Suprapubic skin (tissue), 4 donors: ENCODE data around the gene TET3. TPM values are rescaled to one million over a fixed set of nuclear protein-coding genes. Genes with fewer than 3 reads are reported as not detected.

Experiments used
- DNase-seq, 2 donors: peaks; one replicate each; pipeline ENCODE4 v3.0.0-alpha.2; 2019; ENCODE audit warnings: low spot score in 2 of 2
- H3K27ac ChIP-seq: fragments of 200-600 bp; sonication (generic); one replicate; pipeline ENCODE4 v1.5.1; 2019
- H3K27me3 ChIP-seq: fragments of 200-600 bp; sonication (generic); one replicate; pipeline ENCODE4 v1.5.1; 2019
- H3K36me3 ChIP-seq: fragments of 200-600 bp; sonication (generic); one replicate; pipeline ENCODE4 v1.5.1; 2019
- H3K4me1 ChIP-seq: fragments of 200-600 bp; sonication (generic); one replicate; pipeline ENCODE4 v1.5.1; 2019
- H3K4me3 ChIP-seq: fragments of 200-600 bp; sonication (generic); one replicate; pipeline ENCODE4 v1.5.1; 2019; ENCODE audit warnings: mild to moderate bottlenecking
- H3K9me3 ChIP-seq: fragments of 200-600 bp; sonication (generic); one replicate; pipeline ENCODE4 v1.5.1; 2019
- EP300 ChIP-seq: sonication (generic); formaldehyde crosslinking; IDR thresholded peaks from one replicate; pipeline ENCODE4 v1.6.1; 2017; ENCODE audit warnings: antibody characterized with exemption
- POLR2A ChIP-seq, 2 donors: fragments of 450-650 bp; IDR thresholded peaks; one replicate each; pipeline ENCODE4 v1.6.1; 2017; ENCODE audit warnings: antibody characterized with exemption in 2 of 2, mild to moderate bottlenecking in 2 of 2, moderate library complexity in 2 of 2
- POLR2AphosphoS5 ChIP-seq, 3 donors: sonication (generic); formaldehyde crosslinking; IDR thresholded peaks; one replicate each; pipeline ENCODE4 v1.6.1; 2017; ENCODE audit warnings: antibody characterized with exemption in 3 of 3
- WGBS: methylation state at CpG from one replicate; pipeline ENCODE4 v1.1.5; 2018; 5-methylcytosine and 5-hydroxymethylcytosine counted together
- total RNA-seq, 4 donors: library from RNA; depleted of rRNA; stranded (reverse); fragments of >200 nt; gene quantifications; one replicate each; pipeline ENCODE4 v1.1.0, GENCODE V29; 2016
- TF ChIP-seq, protein P1 (sequence below), 2 donors: fragments of 200-600 bp in 1 of 2; fragments of 450-650 bp in 1 of 2; sonication (generic) in 1 of 2; IDR thresholded peaks; one replicate each; pipeline ENCODE4 v1.5.1; 2016 to 2019; ENCODE audit warnings: antibody characterized with exemption in 2 of 2, mild to moderate bottlenecking in 1 of 2, moderate library complexity in 1 of 2

The TET3 gene
- total RNA-seq, 4 donors from 2014 or later, result 53.6 to 75.3 (median 58.4) TPM

DNA sequence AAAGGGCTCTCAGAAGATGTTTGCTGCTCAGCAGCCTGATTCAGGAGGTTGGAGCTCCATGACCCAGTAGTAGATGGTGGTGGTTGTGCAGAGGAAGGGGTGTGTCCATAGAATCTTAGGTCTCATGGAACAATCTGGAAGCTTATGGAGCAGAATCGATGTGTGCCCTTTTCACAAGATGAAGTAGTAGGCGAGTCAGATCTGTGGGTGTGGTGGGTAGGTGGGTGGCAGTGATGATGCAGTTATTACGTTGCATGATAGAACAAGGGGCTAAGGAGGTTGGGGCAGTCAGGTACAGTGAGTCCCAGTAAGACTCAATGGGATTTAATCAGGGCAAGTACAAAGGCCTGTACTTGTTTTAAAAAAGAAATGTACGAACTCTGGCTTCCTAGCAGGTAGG is 9.1 kb downstream of the TET3 start:
- Histone ChIP-seq H3K9me3 (no peaks in the 10 kb centered on the region), H3K27ac (no peak overlapping the region), H3K36me3 (no peaks in the 10 kb centered on the region), H3K4me3 (no peak overlapping the region), H3K27me3 (no peaks in the 10 kb centered on the region), H3K4me1 (peaks cover 31% of the 10 kb centered on the region)
- TF ChIP-seq, protein P1, sequence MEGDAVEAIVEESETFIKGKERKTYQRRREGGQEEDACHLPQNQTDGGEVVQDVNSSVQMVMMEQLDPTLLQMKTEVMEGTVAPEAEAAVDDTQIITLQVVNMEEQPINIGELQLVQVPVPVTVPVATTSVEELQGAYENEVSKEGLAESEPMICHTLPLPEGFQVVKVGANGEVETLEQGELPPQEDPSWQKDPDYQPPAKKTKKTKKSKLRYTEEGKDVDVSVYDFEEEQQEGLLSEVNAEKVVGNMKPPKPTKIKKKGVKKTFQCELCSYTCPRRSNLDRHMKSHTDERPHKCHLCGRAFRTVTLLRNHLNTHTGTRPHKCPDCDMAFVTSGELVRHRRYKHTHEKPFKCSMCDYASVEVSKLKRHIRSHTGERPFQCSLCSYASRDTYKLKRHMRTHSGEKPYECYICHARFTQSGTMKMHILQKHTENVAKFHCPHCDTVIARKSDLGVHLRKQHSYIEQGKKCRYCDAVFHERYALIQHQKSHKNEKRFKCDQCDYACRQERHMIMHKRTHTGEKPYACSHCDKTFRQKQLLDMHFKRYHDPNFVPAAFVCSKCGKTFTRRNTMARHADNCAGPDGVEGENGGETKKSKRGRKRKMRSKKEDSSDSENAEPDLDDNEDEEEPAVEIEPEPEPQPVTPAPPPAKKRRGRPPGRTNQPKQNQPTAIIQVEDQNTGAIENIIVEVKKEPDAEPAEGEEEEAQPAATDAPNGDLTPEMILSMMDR (IDR thresholded peaks at IDR 0.05), result no peak
- TF ChIP-seq POLR2A (IDR thresholded peaks at IDR 0.05), result no peak
- TF ChIP-seq EP300, result no peak
- DNase-seq, result no peak
- 71% methylated on average over 4 of the region's 4 CpGs for WGBS

DNA sequence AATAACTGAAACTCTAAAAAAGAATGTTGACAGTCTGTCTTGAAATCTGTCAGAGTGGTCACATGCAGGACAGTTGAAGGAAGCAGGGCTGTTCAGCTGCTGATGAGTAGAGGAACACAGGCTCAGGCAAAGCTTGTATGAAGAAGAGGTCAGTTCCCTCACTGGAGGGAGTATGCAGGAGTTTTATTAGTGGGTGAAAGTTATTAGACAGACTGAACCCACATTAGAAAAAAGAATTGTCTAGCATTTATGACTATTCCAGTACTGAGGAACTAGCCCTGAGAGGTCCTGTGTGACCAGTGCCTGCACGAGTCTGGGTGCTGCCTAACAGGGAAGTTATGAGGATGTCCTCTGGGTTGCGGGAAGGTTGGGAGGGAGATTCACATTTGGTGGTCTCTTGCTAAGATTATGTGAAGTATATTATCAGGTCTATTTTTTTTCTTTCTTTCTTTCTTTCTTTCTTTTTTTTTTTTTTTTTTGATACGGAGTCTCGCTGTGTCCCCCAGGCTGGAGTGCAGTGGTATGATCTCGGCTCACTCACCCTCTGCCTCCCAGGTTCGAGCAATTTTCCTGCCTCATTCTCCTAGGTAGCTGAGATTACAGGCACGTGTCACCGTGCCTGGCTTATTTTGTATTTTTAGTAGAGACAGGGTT is 9.6 kb downstream of the TET3 start:
- no peak for TF ChIP-seq EP300
- TF ChIP-seq, protein P1 (IDR thresholded peaks at IDR 0.05), result no peak
- TF ChIP-seq POLR2A (IDR thresholded peaks at IDR 0.05), result no peak
- no peak for TF ChIP-seq POLR2AphosphoS5 (IDR thresholded peaks at IDR 0.05)
- H3K9me3 ChIP-seq, result no peaks in the 10 kb centered on the region
- WGBS, result 93% methylated on average over 6 of the region's 8 CpGs
- H3K4me3 ChIP-seq, result no peak overlapping the region
- H3K4me1 ChIP-seq, result peaks cover 27% of the 10 kb centered on the region
- H3K27ac ChIP-seq, result no peak overlapping the region
- H3K36me3 ChIP-seq, result no peaks in the 10 kb centered on the region
- no peaks in the 10 kb centered on the region for H3K27me3 ChIP-seq
- no peak for DNase-seq

DNA sequence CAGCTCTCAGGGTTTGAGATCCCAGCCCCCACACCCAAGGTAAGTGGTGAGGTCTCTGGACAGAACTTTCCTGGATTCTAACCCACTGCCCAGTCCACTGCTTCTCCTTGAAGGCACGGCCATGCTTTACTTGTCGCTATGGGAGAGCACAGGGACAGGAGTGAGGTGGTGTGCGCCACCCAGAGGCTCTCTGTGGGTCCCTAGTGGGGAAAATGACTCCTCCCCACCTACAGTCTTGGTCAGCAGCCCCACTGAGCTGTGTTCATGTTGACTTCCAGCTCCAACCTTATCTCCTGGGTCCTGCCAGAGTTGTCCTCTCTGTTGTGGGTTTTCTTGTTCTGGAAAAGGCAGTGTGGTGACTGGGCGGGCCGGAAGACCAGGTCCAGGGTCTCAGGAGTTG is 11.1 kb downstream of the TET3 start:
- Histone ChIP-seq H3K27ac (no peak overlapping the region), H3K4me3 (no peak overlapping the region), H3K4me1 (peaks cover 39% of the 10 kb centered on the region), H3K27me3 (no peaks in the 10 kb centered on the region), H3K9me3 (no peaks in the 10 kb centered on the region), H3K36me3 (no peaks in the 10 kb centered on the region)
- DNase-seq, result no peak
- TF ChIP-seq EP300 (no peak), POLR2AphosphoS5 (IDR thresholded peaks at IDR 0.05) (no peak), POLR2A (IDR thresholded peaks at IDR 0.05) (no peak)
- TF ChIP-seq, protein P1 (IDR thresholded peaks at IDR 0.05), result no peak
- WGBS, result 98% methylated on average over 5 of the region's 5 CpGs

DNA sequence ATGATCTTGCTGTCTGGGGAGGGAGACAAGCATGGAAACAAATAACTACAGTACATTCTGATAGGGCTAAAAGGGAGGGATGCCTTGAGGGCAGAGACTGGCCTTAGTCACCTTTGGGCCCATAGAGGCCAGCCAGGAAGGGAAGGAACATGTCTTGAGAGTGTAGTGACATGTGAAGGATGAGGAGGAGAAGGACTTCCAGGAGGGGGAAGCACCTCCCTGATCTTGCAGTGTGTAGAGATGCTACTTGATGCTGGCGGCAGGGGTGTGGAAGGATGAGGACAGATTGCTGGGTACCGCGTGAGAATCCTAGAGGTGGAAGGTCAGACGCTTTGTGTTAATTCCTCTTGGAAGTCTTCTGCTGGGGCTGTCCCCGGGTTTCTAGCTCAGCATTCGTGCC is 13.1 kb downstream of the TET3 start:
- TF ChIP-seq POLR2AphosphoS5 (IDR thresholded peaks at IDR 0.05) (no peak), POLR2A (IDR thresholded peaks at IDR 0.05) (no peak), EP300 (no peak)
- TF ChIP-seq, protein P1 (IDR thresholded peaks at IDR 0.05), result no peak
- 90% methylated on average over 6 of the region's 6 CpGs for WGBS
- peaks cover 60% of the 10 kb centered on the region for H3K4me1 ChIP-seq
- no peak overlapping the region for H3K27ac ChIP-seq
- H3K4me3 ChIP-seq, result no peak overlapping the region
- H3K36me3 ChIP-seq, result no peaks in the 10 kb centered on the region
- H3K27me3 ChIP-seq, result no peaks in the 10 kb centered on the region
- no peaks in the 10 kb centered on the region for H3K9me3 ChIP-seq
- no peak for DNase-seq

DNA sequence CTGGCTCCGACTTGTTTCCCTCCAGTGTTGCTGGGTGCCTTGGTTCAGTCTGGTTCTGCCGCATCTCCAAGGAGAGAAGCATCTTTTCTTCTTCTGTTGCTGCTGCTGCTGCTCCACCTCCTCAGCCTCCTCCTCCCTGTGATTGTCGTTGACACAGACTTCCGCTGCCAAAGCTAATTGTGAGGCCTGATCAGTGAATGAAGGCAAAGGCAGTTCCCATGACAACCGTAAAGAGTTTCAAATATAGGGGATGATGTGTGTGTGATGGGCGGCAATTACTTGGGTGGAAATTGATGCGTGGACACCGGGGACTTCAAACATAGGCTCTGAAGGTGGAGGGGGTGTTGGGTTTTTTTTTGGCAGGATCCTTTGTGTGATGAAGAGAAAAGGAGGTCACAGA is 13.7 kb downstream of the TET3 start:
- Histone ChIP-seq H3K27ac (no peak overlapping the region), H3K4me3 (no peak overlapping the region), H3K36me3 (no peaks in the 10 kb centered on the region), H3K9me3 (no peaks in the 10 kb centered on the region), H3K4me1 (peaks cover 61% of the 10 kb centered on the region), H3K27me3 (no peaks in the 10 kb centered on the region)
- TF ChIP-seq POLR2AphosphoS5 (IDR thresholded peaks at IDR 0.05) (no peak), POLR2A (IDR thresholded peaks at IDR 0.05) (no peak), EP300 (no peak)
- TF ChIP-seq, protein P1 (IDR thresholded peaks at IDR 0.05), result no peak
- 81% methylated on average over 8 of the region's 8 CpGs for WGBS
- DNase-seq, result peak in 1 of 2 donors; percentile 26
